AG10803 (cell line): ENCODE results near the gene AGBL1.

Experiments
- DNase-seq: peaks from one replicate; pipeline ENCODE4 v3.0.0; 2010; ENCODE audit warnings: low read depth
- H3K4me3 ChIP-seq: 2 replicates; pipeline ENCODE4 v1.5.1; 2011; ENCODE audit warnings: mild to moderate bottlenecking, low read length, control low read depth
- CTCF ChIP-seq: conservative IDR thresholded peaks from 2 replicates; pipeline ENCODE4 v1.5.1; 2011; ENCODE audit warnings: mild to moderate bottlenecking, low read length, control low read depth, inconsistent platforms

Gene AGBL1

DNA sequence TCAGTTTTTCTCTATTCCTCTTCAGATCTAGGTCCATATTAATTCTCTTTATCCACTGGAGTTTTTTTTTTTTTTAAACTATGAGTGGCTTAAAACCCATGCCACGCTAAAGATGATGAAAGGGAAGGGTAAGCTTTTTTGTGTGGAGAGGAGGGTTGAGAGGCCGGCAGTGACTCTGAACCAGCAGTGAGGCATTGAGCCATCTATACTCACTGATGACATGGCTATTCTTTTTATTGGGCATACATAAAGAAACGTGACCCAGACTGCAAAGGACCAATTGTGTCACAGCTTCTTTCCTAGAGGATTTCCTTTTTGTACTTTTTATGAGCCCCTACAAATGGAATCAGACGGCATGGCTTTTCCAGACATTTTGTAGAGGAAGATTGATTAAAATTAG is 662.2 kb downstream of the AGBL1 start:
- H3K4me3 ChIP-seq = no peak overlapping the region
- TF ChIP-seq CTCF = no peak
- DNase-seq = no peak

GRCh38 chr15:86743283-86743903 is 663.7 kb downstream of the AGBL1 start:
- peak; percentile 47 for TF ChIP-seq CTCF
- no peak overlapping the region for H3K4me3 ChIP-seq
- no peak for DNase-seq

DNA sequence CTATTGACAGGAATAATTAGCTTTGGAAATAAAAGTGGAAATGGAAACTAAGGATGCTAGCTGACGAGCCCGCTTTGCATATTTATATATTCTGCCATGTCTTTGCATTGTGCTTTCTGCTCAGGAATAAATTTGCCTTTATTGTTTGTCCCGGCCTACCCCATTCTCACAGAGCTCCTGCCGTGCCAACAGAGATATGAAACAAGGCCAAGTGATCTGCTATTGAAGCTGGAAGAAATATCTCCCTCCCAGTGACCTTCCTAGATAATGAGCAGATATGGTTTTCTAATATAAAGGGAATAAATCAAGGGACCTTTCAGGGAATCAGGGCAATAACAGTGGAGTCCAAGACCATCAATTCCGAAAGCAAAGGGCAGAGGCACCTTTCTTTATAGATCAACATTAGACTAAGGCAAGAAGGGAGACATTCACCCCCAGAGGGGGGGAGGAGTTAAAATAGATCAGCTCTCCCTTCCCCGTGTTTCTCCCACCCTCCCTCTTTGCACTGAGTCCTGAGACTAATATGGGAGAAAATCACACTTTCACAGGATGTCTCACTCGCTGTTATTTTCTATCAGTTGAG is 664.6 kb downstream of the AGBL1 start:
- DNase-seq = no peak
- no peak overlapping the region for H3K4me3 ChIP-seq
- TF ChIP-seq CTCF = no peak

- no peak for DNase-seq
- no peak for TF ChIP-seq CTCF
- no peak overlapping the region for H3K4me3 ChIP-seq
These were observed 671.4 kb downstream of the AGBL1 start for GRCh38 chr15:86751116-86751515.

- DNase-seq = no peak
- TF ChIP-seq CTCF = no peak
- no peak overlapping the region for H3K4me3 ChIP-seq
These were observed 675.2 kb downstream of the AGBL1 start for GRCh38 chr15:86754846-86755245.

GRCh38 chr15:86756688-86757087 is 677.0 kb downstream of the AGBL1 start:
- H3K4me3 ChIP-seq = no peak overlapping the region
- DNase-seq = no peak
- TF ChIP-seq CTCF = no peak

GRCh38 chr15:86759800-86760523 is 680.3 kb downstream of the AGBL1 start:
- DNase-seq = no peak
- no peak for TF ChIP-seq CTCF
- H3K4me3 ChIP-seq = no peak overlapping the region
